Right atrium auricular region (tissue), 2 donors: ENCODE results near the gene MTPN. TPM values are rescaled to one million over a fixed set of nuclear protein-coding genes. Genes with fewer than 3 reads are reported as not detected.
A peak's percentile ranks its signal among the peaks of the same experiment; 100 is the strongest.

ENCODE experiments used
- DNase-seq: peaks from one replicate; pipeline ENCODE4 v3.0.0-alpha.2; 2019; ENCODE audit warnings: low spot score
- H3K27ac ChIP-seq, 2 donors: fragments of 200-600 bp; sonication (generic); 1 replicate in 1 of 2; 2 replicates in 1 of 2; pipeline ENCODE4 v1.5.1; 2016 to 2019
- H3K27me3 ChIP-seq, 2 donors: fragments of 200-600 bp; sonication (generic); one replicate each; pipeline versions ENCODE4 v1.5.1 to v1.6.0; 2017 to 2019
- H3K36me3 ChIP-seq: fragments of 200-600 bp; sonication (generic); one replicate; pipeline ENCODE4 v1.5.1; 2016
- H3K4me1 ChIP-seq, 2 donors: fragments of 200-600 bp; sonication (generic); one replicate each; pipeline versions ENCODE4 v1.5.1 to v1.6.0; 2017 to 2019
- H3K4me3 ChIP-seq, 2 donors: fragments of 200-600 bp; sonication (generic); 1 replicate in 1 of 2; 2 replicates in 1 of 2; pipeline ENCODE4 v1.5.1; 2017 to 2019; ENCODE audit warnings: mild to moderate bottlenecking in 1 of 2, moderate library complexity in 1 of 2
- H3K9me3 ChIP-seq, 2 donors: fragments of 200-600 bp; sonication (generic); one replicate each; pipeline ENCODE4 v1.5.1; 2019
- CTCF ChIP-seq, 2 donors: fragments of 200-600 bp; sonication (generic); IDR thresholded peaks; one replicate each; pipeline ENCODE4 v1.5.1; 2019; ENCODE audit warnings: antibody characterized with exemption in 2 of 2
- total RNA-seq, 2 donors: library from RNA; depleted of rRNA; stranded (reverse); fragments of >200 nt; gene quantifications; one replicate each; pipeline ENCODE4 v1.1.0, GENCODE V29; 2016

The MTPN gene
- total RNA-seq, 2 donors from 2014 or later = 91.9 to 103 TPM

GRCh38 chr7:135981958-135982646 is 4.9 kb upstream of the MTPN start:
- H3K9me3 ChIP-seq = no peaks in the 10 kb centered on the region
- DNase-seq = no peak
- H3K27ac ChIP-seq = no peak overlapping the region
- no peaks in the 10 kb centered on the region for H3K36me3 ChIP-seq
- peaks cover 0 to 17% of the 10 kb centered on the region in 2 donors for H3K4me1 ChIP-seq
- TF ChIP-seq CTCF (IDR thresholded peaks at IDR 0.05) = no peak
- no peak overlapping the region for H3K4me3 ChIP-seq
- H3K27me3 ChIP-seq = no peaks in the 10 kb centered on the region

- Histone ChIP-seq H3K27me3 (no peaks in the 10 kb centered on the region), H3K9me3 (no peaks in the 10 kb centered on the region), H3K27ac (peak overlapping the region; percentile 15 to 78), H3K4me1 (peaks cover 0 to 25% of the 10 kb centered on the region in 2 donors), H3K36me3 (no peaks in the 10 kb centered on the region), H3K4me3 (no peak overlapping the region)
- no peak for TF ChIP-seq CTCF (IDR thresholded peaks at IDR 0.05)
- DNase-seq = no peak
Measured at GRCh38 chr7:135980665-135981180, 3.6 kb upstream of the MTPN start.

GRCh38 chr7:135980012-135980551 is 2.9 kb upstream of the MTPN start:
- no peak for DNase-seq
- Histone ChIP-seq H3K9me3 (no peaks in the 10 kb centered on the region), H3K4me3 (no peak overlapping the region), H3K4me1 (peaks cover 0 to 32% of the 10 kb centered on the region in 2 donors), H3K27me3 (no peaks in the 10 kb centered on the region), H3K27ac (peak overlapping the region; percentile 15 to 78), H3K36me3 (no peaks in the 10 kb centered on the region)
- no peak for TF ChIP-seq CTCF (IDR thresholded peaks at IDR 0.05)

GRCh38 chr7:135979471-135980011 is 2.4 kb upstream of the MTPN start:
- H3K36me3 ChIP-seq = no peaks in the 10 kb centered on the region
- no peaks in the 10 kb centered on the region for H3K9me3 ChIP-seq
- no peak for DNase-seq
- no peaks in the 10 kb centered on the region for H3K27me3 ChIP-seq
- H3K4me3 ChIP-seq = no peak overlapping the region
- H3K27ac ChIP-seq = peak overlapping the region; percentile 15 to 78
- TF ChIP-seq CTCF (IDR thresholded peaks at IDR 0.05) = no peak
- peaks cover 0 to 37% of the 10 kb centered on the region in 2 donors for H3K4me1 ChIP-seq

- Histone ChIP-seq H3K27ac (no peak overlapping the region), H3K4me3 (no peak overlapping the region), H3K4me1 (peaks cover 0 to 46% of the 10 kb centered on the region in 2 donors), H3K36me3 (no peaks in the 10 kb centered on the region), H3K27me3 (no peaks in the 10 kb centered on the region), H3K9me3 (no peaks in the 10 kb centered on the region)
- DNase-seq = no peak
- TF ChIP-seq CTCF (IDR thresholded peaks at IDR 0.05) = no peak
Measured at GRCh38 chr7:135978624-135979023, 1.5 kb upstream of the MTPN start.
